Measurements from ENCODE around the gene FBXO5.

- TF ChIP-seq USF1 (IDR thresholded peaks at IDR 0.05) (no peak), RAD21 (IDR thresholded peaks at IDR 0.05; ENCODE audit: low read depth) (peak; percentile 58; the same call in 1 of the 2 replicates), TEAD4 (IDR thresholded peaks at IDR 0.05) (no peak), EP300 (IDR thresholded peaks at IDR 0.05; ENCODE audit: borderline replicate concordance) (no peak)
These were observed 29.9 kb downstream of the FBXO5 start for GRCh38 chr6:152952866-152953509.

All from Ishikawa (cell line).